Body of pancreas (tissue), 4 donors: ENCODE results near the gene SNX19.

Source experiments
- CTCF ChIP-seq, 7 experiments: fragments of 450-650 bp in 4 of 7; fragments of 200-600 bp in 3 of 7; sonication (generic) in 3 of 7; IDR thresholded peaks; one replicate each; pipeline ENCODE4 v1.5.1; 2016 to 2019; ENCODE audit warnings: antibody characterized with exemption in 7 of 7
- POLR2A ChIP-seq, 3 donors: fragments of 450-650 bp; IDR thresholded peaks; one replicate each; pipeline ENCODE4 v1.6.1; 2016; ENCODE audit warnings: antibody characterized with exemption in 3 of 3, mild to moderate bottlenecking in 2 of 3

GRCh38 chr11:130858215-130858614 is 58.1 kb downstream of the SNX19 start:
- TF ChIP-seq CTCF (IDR thresholded peaks at IDR 0.05): no peak
- no peak for TF ChIP-seq POLR2A (IDR thresholded peaks at IDR 0.05)
